SK-N-MC (cell line): ENCODE measurements around the gene CLCF1.

Source experiments
- EZH2 ChIP-seq: fragments of 200-600 bp; sonication (generic); IDR thresholded peaks from one replicate; pipeline ENCODE4 v1.6.1; 2017; ENCODE audit warnings: antibody characterized with exemption
- FOXP2 ChIP-seq: optimal IDR thresholded peaks from 2 replicates; pipeline ENCODE3; 2011; ENCODE audit warnings: mild to moderate bottlenecking, moderate library complexity; ENCODE audit not compliant: insufficient read depth; ENCODE audit errors: extremely low read length, control extremely low read depth
- POLR2AphosphoS5 ChIP-seq: IDR thresholded peaks from 2 replicates; pipeline ENCODE4 v1.6.1; 2012; ENCODE audit warnings: mild to moderate bottlenecking, low read depth, low read length, borderline replicate concordance

DNA sequence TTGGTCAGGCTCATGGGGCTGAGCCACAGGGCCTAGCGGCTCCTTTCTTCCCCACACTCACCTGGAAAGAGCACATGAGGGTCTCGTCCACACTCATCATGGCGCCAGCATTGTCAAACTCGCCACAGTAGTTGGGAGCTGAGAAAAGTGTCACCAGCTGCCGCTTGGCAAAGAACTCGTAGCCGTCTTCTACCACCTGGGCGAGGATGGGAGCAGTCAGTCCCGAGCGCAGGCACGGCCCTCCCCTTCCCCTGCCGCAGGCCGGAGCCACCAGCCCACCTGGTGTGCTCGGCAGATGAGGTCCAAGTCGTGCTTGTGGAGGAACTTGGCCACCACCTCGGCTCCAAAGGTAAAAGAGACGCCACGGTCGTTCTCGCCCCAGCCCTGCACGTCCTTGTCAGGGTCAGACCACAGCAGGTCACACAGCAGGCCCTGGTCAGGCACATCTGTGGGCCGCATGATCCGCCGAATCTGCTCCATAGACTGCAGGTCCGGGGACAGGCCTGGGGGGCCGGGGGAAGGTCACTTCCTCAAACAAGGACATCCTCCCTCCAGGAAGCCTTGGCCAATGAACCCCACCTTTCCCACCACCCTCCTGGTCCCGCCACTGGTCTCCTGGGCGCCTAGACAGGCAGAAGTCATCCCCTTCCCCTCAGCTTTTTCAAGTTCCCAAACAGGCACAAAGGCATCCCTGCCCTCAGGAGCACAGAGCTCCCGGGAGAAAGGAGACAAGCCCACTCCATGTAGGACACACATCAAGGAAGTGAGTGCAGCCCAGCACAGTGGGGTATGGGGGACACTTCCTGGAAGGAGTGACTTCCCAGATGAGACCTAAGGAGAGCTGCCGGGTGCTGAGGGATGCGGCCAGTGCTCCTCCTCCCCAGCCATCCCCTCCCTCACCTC lies 25.5 kb upstream of the CLCF1 start:
- TF ChIP-seq EZH2, result no peak
- TF ChIP-seq POLR2AphosphoS5, result no peak
- TF ChIP-seq FOXP2, result no peak
